D721Med (cell line): ENCODE results near the gene HOMER3.

Experiments
- DNase-seq: peaks from one replicate; pipeline ENCODE4 v3.0.0; 2011; ENCODE audit warnings: low spot score; ENCODE audit not compliant: insufficient read length
- FAIRE-seq: peaks from 2 replicates; lab custom pipeline; 2011; peaks lifted over from hg19 to GRCh38; lab: Jason Lieb, UNC
- TF ChIP-seq, protein P1 (sequence below): IDR thresholded peaks from 2 replicates; pipeline ENCODE4 v1.5.1; 2012; ENCODE audit warnings: mild to moderate bottlenecking, control low read depth; ENCODE audit not compliant: insufficient read depth; ENCODE audit errors: missing control alignments

HOMER3 gene

DNA sequence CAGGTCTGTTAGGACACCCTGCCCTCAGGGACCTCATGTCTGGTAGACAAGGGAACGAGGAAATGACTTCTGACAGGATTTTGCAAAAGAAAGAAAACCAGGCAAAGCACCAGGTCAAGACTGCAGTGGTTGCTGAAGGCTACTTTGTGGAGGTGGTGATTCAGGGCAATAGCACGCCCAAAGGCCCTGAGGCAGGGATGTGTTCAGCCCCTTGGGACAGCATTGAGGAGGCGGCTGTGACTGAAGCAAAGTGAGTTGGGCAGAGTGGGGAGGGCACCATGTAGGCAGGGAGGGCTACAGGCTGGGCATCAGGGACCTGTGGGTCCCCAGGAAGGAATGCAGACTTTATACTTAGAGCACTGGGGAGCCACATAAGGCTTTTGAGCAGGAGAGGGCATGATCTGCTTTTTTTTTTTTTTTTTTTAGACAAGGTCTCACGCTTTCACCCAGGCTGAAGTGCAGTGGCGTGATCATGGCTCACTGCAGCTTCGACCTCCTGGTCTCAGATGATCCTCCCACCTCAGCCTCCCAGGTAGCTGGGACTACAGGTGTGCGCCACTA, 10.8 kb upstream of the HOMER3 start:
- FAIRE-seq = no peak
- TF ChIP-seq, protein P1, sequence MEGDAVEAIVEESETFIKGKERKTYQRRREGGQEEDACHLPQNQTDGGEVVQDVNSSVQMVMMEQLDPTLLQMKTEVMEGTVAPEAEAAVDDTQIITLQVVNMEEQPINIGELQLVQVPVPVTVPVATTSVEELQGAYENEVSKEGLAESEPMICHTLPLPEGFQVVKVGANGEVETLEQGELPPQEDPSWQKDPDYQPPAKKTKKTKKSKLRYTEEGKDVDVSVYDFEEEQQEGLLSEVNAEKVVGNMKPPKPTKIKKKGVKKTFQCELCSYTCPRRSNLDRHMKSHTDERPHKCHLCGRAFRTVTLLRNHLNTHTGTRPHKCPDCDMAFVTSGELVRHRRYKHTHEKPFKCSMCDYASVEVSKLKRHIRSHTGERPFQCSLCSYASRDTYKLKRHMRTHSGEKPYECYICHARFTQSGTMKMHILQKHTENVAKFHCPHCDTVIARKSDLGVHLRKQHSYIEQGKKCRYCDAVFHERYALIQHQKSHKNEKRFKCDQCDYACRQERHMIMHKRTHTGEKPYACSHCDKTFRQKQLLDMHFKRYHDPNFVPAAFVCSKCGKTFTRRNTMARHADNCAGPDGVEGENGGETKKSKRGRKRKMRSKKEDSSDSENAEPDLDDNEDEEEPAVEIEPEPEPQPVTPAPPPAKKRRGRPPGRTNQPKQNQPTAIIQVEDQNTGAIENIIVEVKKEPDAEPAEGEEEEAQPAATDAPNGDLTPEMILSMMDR = no peak
- no peak for DNase-seq

DNA sequence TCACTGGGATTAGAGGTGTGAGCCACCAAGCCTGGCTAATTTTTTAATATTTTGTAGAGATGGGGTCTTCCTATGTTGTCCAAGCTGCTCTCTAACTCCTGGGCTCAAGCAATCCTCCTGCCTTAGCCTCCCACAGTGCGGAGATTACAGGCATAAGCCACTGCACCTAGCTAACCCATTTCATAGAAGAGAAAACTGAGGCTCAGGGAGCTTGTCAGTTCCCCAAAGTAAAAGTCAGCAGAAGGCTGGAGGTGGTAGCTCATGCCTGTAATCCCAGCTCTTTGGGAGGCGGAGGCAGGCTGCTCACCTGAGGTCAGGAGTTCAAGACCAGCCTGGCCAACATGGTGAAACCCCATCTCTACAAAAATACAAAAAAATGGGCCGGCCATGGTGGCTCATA, 8.8 kb upstream of the HOMER3 start:
- no peak for FAIRE-seq
- no peak for DNase-seq
- TF ChIP-seq, protein P1 = no peak

DNA sequence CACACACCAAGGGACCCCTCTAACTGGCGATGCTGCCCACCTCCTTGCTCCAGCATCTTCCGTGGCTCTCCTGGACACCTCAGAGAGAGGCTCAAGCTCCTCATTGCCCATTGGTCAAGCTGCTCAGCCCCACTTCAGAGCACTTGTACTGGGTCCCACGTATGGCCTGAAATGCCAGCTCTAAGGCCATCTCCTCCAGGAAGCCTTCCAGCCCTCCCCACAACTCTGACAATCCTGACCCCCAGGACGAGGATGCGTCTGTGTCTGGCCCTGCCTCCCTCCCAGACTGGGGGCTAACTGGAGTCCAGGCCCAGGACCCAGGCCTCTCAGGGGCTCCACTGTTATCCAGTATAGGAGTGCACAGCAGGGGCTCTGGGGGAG, 7.9 kb upstream of the HOMER3 start:
- FAIRE-seq = no peak
- DNase-seq = no peak
- TF ChIP-seq, protein P1 = no peak

DNA sequence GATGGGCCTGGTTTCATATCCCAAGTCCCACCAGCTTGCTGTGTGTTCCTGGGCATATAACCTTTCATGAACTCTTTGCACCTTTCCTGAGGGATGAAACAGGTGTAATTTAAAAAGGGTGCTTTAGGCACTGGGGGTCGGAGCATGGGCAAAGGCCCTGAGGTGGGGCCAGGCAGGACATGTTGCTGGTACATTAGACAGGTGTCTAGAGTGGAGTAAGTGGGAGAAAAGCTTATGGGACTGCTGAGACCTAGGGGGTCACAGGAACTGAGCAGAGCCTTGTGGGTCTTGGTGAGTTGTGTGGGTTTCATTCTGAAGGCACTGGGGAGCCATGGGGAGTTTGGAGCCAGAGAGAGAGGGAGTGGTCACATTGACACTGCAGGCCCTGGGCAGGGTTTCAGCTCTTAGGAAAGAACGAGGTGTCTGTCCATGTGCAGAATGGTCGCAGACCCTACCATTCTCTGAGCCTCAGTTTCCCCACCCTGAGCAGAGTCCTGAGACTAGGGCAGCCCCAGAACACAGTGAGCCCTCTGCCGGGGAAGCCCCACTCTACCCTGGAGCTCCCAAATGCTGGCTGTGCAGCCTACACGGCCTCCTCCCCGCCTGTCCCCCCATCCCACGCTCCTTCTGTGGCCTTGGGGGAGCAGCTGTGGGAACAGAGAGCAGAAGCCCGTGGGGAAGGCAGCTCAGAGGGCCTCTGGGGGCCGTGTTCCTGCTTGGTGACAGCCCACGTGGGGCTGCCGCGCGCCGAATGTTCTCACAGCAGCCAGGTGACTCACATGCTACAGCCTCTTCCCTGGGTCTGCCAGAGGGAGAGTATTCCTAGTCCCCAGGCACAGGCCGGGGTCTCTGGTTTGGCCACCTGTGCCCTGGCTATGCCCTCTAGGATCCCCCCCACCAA, 7.3 kb upstream of the HOMER3 start:
- no peak for FAIRE-seq
- TF ChIP-seq, protein P1 = no peak

DNA sequence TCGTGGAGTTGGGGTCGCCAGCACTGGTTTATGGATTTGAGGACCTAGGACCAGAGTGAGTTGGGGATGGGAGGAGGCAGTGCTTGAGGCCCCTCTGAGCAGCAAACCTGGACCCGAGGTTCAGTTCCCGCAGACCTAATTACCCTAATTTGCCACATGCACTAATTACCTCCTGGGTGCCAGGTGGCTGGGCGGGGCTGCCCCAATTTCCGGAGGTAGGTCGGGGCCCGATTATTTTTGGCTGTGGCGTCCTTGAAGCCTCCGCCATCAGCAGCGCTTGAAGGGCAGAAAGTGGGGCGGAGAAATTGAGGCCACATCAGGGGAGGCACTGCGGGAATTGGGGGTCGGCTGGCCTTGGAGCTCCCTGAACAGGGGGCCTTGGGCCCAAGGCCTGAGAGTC, 5.9 kb upstream of the HOMER3 start:
- no peak for DNase-seq
- TF ChIP-seq, protein P1 = no peak
- FAIRE-seq = no peak

More for the DNA sequence above, 7.3 kb upstream of the HOMER3 start:
- no peak for DNase-seq

DNA sequence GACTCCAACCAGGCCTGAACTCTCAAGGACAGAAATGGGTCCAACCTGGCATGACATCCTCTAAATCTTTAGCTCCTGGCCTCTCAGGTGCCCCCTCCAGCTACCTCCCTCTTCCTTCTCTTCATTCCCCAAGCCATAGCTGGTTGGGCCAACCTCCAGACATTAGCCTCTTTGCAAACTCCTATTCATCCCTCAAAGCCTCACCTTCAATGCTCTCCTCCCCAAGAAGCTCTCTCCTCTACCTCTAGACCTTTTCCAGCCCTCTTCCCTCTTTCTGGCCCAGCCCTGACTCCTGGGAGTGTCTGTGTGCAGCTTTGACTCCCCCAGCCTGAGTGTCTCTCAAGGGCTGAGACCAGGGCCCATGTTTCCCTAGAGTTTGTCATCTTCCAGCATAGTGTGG, 5.3 kb upstream of the HOMER3 start:
- DNase-seq = no peak
- TF ChIP-seq, protein P1 = no peak
- FAIRE-seq = no peak

DNA sequence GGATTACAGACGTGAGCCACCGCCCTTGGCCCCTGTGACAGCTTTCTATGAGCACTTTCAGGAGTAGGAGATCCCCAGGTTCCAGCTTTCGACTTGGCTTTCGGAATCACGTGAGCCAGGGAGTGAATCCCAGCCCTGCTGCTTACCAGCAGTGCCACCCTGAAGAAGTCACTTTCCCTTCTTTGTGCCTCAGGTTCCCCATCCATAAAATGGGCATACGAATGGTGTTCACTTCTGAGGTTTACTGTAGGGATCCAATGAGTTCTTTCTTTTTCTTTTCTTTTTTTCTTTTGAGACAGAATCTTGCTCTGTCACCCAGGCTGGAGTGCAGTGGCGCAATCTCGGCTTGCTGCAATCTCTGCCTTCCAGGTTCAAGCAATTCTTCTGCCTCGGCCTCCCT, 4.3 kb upstream of the HOMER3 start:
- FAIRE-seq (no peak), DNase-seq (no peak)
- TF ChIP-seq, protein P1 = no peak
